ENCODE data around the gene TMPRSS7. TPM values are rescaled to one million over a fixed set of nuclear protein-coding genes. Genes with fewer than 3 reads are reported as not detected.

Gene TMPRSS7
- polyA plus RNA-seq, 3 donors = 0.04 TPM; not detected in 2

DNA sequence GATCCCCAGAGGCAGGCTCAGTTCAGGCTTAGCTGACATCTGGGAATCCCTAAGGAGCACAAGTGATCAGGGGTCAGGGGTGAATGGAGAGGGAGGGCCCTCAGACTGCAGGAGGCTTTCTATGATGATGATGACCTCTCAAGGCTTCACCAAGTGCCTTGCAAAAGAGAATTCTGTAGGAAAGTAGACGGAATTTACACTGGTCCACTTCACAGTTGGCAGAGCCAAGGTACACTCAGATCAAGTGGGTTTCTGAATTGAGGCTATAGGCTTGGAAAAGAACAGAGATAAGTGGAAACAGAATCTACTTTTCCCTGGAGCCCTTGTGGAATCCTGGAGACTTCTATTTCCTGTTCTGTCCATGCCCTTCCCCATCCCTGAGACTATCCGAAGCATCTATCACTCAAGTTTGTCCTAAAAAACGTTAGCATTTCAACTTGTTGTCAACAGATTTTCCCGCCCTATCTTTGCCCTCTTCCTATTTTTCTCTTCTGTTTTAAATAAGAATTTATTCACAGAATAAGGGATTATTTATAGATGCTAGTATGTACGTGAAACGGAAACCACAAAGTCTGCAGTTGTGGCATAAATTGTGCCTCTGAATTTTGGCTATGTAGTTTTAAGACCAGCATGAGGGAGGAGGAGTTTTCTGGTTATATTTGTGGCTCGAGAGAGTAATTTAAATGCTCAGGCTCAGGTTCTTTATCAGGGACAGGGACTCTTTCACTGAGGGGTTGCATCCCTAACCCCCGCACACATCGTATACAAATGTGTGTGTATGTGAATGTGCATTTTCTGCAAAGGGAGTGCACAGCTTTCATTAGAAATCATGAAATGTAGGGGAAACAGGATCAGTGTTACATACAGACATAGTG is 85.7 kb downstream of the TMPRSS7 start:
- 50 to 81% (median 50%) methylated on average over 9 of the region's 9 CpGs for WGBS, 3 donors
- H3K27ac ChIP-seq (ENCODE audit: low read depth, low read length) = no peak overlapping the region

DNA sequence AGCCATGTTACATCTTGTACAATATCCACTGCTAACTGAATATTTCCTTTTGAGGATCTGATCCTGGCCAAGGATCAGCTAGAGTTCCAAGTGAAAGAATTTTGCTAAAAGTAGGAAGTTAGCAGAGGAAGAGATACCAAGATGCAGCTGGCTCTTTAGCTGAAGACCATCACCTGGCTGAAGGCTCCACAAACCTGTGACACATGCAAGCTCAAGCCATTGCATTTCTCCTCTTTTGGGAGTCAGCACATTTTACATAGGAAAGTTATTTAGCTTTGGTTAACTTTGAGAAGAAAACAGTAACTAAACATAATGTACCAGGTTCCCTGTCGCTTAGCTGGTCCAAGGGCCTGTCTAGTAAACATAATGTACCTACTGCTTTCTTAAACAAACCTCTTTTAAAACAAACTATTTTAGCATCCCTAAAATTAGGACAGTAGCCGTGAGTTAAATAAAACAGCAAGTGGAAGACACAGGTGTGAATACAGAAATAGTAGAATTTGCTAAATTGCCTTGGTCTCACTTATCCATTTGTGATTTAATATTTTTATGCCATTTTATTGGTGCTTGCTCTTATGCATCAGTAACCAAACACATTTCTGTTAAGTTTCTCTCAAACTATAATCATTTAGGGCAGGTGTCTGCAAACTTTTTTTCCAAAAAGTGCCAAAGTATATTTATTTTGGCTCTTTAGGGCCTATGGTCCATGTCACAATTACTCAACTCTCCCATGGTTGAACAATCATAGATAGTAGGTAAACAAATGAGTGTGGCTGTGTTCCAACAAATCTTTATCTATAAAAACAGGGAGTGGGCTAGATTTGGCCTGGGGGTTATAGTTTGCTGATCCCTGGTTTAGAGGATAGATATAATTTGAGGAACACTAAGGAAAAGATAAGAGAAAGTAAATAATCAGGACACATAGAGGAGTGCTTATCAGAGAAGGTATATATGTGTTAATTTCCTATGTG is 87.3 kb downstream of the TMPRSS7 start:
- WGBS, 3 donors = 92 to 95% (median 94%) methylated on average over 2 of the region's 2 CpGs
- no peak overlapping the region for H3K27ac ChIP-seq (ENCODE audit: low read depth, low read length)

GRCh38 chr3:112122870-112123269 is 88.3 kb downstream of the TMPRSS7 start:
- H3K27ac ChIP-seq (ENCODE audit: low read depth, low read length) = no peak overlapping the region

DNA sequence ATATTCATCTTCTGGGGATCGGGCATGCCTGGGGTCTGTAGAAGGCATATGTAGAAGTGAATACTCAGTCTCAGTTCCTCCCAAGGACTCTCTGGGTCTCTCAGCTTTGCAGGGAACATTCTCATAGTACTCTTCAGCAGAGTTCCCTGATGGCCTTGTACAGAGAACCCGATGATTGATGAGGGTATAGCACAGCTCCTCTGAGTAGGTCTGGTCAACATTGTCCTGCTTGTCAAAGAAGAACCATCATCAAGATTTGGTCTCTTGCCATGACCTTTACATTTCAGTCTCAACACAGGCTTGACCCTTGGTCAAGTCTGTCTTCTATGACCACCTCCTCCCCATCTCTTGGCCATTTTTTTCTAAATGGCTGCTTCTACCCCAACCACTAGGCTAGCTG is 89.0 kb downstream of the TMPRSS7 start:
- 91 to 95% (median 92%) methylated on average over 2 of the region's 2 CpGs for WGBS, 3 donors
- H3K27ac ChIP-seq (ENCODE audit: low read depth, low read length) = no peak overlapping the region

GRCh38 chr3:112124907-112125607 is 90.5 kb downstream of the TMPRSS7 start:
- 74 to 87% (median 84%) methylated on average over 5 of the region's 5 CpGs for WGBS, 3 donors
- no peak overlapping the region for H3K27ac ChIP-seq (ENCODE audit: low read depth, low read length)

- 50 to 72% (median 55%) methylated on average over 1 of the region's 1 CpG for WGBS, 3 donors
- H3K27ac ChIP-seq (ENCODE audit: low read depth, low read length) = no peak overlapping the region
Measured at GRCh38 chr3:112126511-112126911, 92.0 kb downstream of the TMPRSS7 start.

DNA sequence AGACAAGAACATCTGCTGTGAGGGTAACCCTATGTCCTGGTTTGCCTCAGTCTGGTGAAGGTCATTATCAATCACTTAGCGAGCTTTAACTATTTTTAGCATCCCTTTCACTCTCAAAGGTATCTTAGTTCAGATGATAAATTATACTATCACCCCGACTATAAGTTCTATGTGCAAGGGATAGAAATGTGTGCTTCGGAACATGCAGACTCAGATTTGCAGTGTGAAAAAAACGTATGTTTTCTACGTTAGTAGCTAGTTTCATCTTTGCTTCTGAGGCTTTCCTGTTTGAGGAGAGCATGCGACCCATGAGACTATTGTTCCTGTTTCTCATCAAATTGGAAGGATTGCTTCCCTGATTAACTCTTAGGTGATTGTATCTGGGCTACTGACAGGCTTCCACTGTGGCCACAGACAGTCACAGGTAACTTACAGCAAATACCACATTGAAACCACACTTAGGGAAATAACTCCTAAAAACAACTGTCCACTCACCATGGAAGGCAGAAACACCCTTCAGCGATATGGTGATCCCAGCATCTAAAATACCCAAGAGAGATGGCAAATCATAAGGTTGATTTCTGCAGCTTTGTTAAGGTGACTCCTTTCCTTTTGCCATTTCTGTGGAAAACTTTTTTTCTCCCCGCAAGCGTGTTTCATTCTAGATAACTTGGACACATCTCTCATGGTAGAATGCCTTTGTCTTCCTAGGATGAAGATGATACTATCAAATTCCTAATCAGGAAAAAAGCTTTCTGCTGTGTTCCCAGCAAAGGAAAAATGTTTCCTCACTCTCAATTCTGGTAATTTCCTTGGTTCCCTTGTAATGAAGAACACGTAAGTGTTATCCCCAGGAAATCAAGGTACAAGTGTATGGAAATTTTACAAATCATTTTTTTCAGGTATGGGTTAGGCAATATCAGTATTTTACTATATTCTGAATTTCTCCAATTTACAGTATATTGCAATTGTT is 93.3 kb downstream of the TMPRSS7 start:
- H3K27ac ChIP-seq (ENCODE audit: low read depth, low read length) = no peak overlapping the region
- 48 to 70% (median 55%) methylated on average over 10 of the region's 10 CpGs for WGBS, 3 donors

- H3K27ac ChIP-seq (ENCODE audit: low read depth, low read length) = no peak overlapping the region
Measured at GRCh38 chr3:112128843-112129727, 94.5 kb downstream of the TMPRSS7 start.

GRCh38 chr3:112129925-112130637 is 95.5 kb downstream of the TMPRSS7 start:
- WGBS, 3 donors = 79 to 95% (median 90%) methylated on average over 4 of the region's 4 CpGs

More at GRCh38 chr3:112128843-112129727, 94.5 kb downstream of the TMPRSS7 start:
- WGBS, 3 donors = 50 to 68% (median 53%) methylated on average over 7 of the region's 7 CpGs

DNA sequence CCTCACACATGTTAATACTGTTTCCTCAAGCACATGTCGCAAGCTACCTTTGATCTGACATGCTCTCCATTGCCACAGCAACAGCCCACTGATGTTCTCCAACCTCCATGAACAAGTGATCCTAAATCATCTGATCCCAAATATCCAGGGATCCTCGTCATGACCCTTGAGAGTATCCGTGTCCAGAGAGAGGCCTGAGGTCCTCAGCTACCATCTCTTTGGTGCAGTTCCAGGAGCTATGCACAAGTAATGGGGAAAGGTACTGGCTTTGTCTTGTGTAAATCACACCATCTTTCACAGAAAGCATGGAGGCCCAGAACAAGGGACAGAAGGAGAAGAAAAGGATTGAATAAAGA is 96.1 kb downstream of the TMPRSS7 start:
- 83 to 94% (median 87%) methylated on average over 3 of the region's 3 CpGs for WGBS, 3 donors
- H3K27ac ChIP-seq (ENCODE audit: low read depth, low read length) = no peak overlapping the region

More at GRCh38 chr3:112129925-112130637, 95.5 kb downstream of the TMPRSS7 start:
- no peak overlapping the region for H3K27ac ChIP-seq (ENCODE audit: low read depth, low read length)

Other genes starting within 250 kb of the TMPRSS7 start
- 10 to 100 TPM in 2 of 3 donors, 1 to 10 TPM in 1; 7.9 to 84.1 (median 46.4) TPM for gene PHLDB2, start 175.5 kb upstream of the TMPRSS7 start, polyA plus RNA-seq
- gene ABHD10, start 55.7 kb upstream of the TMPRSS7 start, polyA plus RNA-seq = 10 to 100 TPM in 1 of 3 donors, 1 to 10 TPM in 2; 9.2 to 12.9 (median 9.9) TPM
- gene TAGLN3, start 35.8 kb upstream of the TMPRSS7 start, polyA plus RNA-seq = 1 to 10 TPM in 1 of 3 donors, under 1 TPM in 1, not detected in 1; 0.06 to 1.7 TPM
- 10 to 100 TPM in 1 of 3 donors, 1 to 10 TPM in 1, under 1 TPM in 1; 0.22 to 10.8 (median 3.4) TPM for gene C3orf52, start 51.7 kb downstream of the TMPRSS7 start, polyA plus RNA-seq
- under 1 TPM in 2 of 3 donors, not detected in 1; 0.08 to 0.12 TPM for gene GCSAM, start 98.5 kb downstream of the TMPRSS7 start, polyA plus RNA-seq

All from adipose tissue (tissue), 3 donors.